Measurements from ENCODE around the gene UBE3B.
"Not testable (repeated sequence)": the region's sequence is repeated elsewhere in the genome, so short reads cannot be mapped to it uniquely, and the experiment has no call there.

The UBE3B gene

GRCh38 chr12:109477185-109477962 is at the start of gene UBE3B, which contains the start of gene KCTD10:
UBE3B (plus strand) TSS chr12:109477634; CDS start chr12:109483552, 5,918 bp downstream.
KCTD10 (minus strand) TSS chr12:109477300; CDS start chr12:109477262, 38 bp downstream.
- peak; percentile 74 for DNase-seq (ENCODE audit: low read depth)

- peak; percentile 46 for DNase-seq (ENCODE audit: low read depth)
These were observed 49.3 kb upstream of the UBE3B start for GRCh38 chr12:109428037-109428629.

GRCh38 chr12:109428804-109429203 is 48.6 kb upstream of the UBE3B start:
- not testable (repeated sequence) for DNase-seq (ENCODE audit: low read depth)

- no peak for DNase-seq (ENCODE audit: low read depth)
These were observed 47.2 kb upstream of the UBE3B start for GRCh38 chr12:109430244-109430643.

GRCh38 chr12:109432431-109432830 is 45.0 kb upstream of the UBE3B start:
- DNase-seq (ENCODE audit: low read depth) = no peak

- peak; percentile 41 for DNase-seq (ENCODE audit: low read depth)
These were observed 44.6 kb upstream of the UBE3B start for GRCh38 chr12:109432842-109433304.

- no peak for DNase-seq (ENCODE audit: low read depth)
These were observed 43.8 kb upstream of the UBE3B start for GRCh38 chr12:109433618-109434017.

GRCh38 chr12:109434582-109434981 is 42.9 kb upstream of the UBE3B start:
- DNase-seq (ENCODE audit: low read depth) = no peak

- no peak for DNase-seq (ENCODE audit: low read depth)
These were observed 41.8 kb upstream of the UBE3B start for GRCh38 chr12:109435428-109436187.

GRCh38 chr12:109436188-109436560 is 41.3 kb upstream of the UBE3B start:
- no peak for DNase-seq (ENCODE audit: low read depth)

- DNase-seq (ENCODE audit: low read depth) = no peak
These were observed 38.3 kb upstream of the UBE3B start for GRCh38 chr12:109439181-109439580.

- not testable (repeated sequence) for DNase-seq (ENCODE audit: low read depth)
These were observed 37.5 kb upstream of the UBE3B start for GRCh38 chr12:109439951-109440350.

GRCh38 chr12:109440851-109441490 is 36.5 kb upstream of the UBE3B start:
- no peak for DNase-seq (ENCODE audit: low read depth)

- DNase-seq (ENCODE audit: low read depth) = no peak
These were observed 33.6 kb upstream of the UBE3B start for GRCh38 chr12:109443794-109444193.

- no peak for DNase-seq (ENCODE audit: low read depth)
These were observed 33.2 kb upstream of the UBE3B start for GRCh38 chr12:109444259-109444658.

GRCh38 chr12:109445191-109445609 is 32.2 kb upstream of the UBE3B start:
- DNase-seq (ENCODE audit: low read depth) = no peak

GRCh38 chr12:109446869-109447268 is 30.6 kb upstream of the UBE3B start:
- DNase-seq (ENCODE audit: low read depth) = no peak

- DNase-seq (ENCODE audit: low read depth) = no peak
These were observed 30.0 kb upstream of the UBE3B start for GRCh38 chr12:109447482-109447881.

- no peak for DNase-seq (ENCODE audit: low read depth)
These were observed 29.2 kb upstream of the UBE3B start for GRCh38 chr12:109448272-109448671.

GRCh38 chr12:109448707-109449390 is 28.6 kb upstream of the UBE3B start:
- no peak for DNase-seq (ENCODE audit: low read depth)

- DNase-seq (ENCODE audit: low read depth) = no peak
These were observed 27.4 kb upstream of the UBE3B start for GRCh38 chr12:109449845-109450532.
